Measurements from ENCODE around the gene MTUS2. TPM values are rescaled to one million over a fixed set of nuclear protein-coding genes. Genes with fewer than 3 reads are reported as not detected.

Gene MTUS2
- total RNA-seq, 1 donor from 2014 or later = 8.9 TPM

DNA sequence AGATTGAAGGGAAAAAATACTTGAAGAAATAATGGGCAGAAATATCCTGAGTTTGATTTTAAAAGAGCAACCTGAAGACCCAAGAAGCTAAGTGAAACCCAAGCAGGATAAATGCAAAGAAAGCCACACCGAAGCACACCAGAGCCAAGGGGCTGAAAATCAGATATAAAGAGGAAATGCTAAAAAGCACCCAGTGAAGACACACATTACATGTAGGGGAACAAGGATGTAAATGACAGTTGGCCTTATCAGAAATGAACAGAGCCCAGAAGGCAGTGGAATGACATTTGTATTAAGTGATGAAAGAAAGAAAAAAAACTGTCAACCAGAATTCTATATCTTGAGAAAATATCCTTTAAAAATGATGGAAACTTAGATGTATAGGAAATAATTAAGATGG lies 636.3 kb downstream of the MTUS2 start:
- no peaks in the 10 kb centered on the region for H3K4me1 ChIP-seq
- no peak for DNase-seq (ENCODE audit: low spot score in 2 of 2)
- no peaks in the 10 kb centered on the region for H3K9me3 ChIP-seq
- TF ChIP-seq, protein P1, sequence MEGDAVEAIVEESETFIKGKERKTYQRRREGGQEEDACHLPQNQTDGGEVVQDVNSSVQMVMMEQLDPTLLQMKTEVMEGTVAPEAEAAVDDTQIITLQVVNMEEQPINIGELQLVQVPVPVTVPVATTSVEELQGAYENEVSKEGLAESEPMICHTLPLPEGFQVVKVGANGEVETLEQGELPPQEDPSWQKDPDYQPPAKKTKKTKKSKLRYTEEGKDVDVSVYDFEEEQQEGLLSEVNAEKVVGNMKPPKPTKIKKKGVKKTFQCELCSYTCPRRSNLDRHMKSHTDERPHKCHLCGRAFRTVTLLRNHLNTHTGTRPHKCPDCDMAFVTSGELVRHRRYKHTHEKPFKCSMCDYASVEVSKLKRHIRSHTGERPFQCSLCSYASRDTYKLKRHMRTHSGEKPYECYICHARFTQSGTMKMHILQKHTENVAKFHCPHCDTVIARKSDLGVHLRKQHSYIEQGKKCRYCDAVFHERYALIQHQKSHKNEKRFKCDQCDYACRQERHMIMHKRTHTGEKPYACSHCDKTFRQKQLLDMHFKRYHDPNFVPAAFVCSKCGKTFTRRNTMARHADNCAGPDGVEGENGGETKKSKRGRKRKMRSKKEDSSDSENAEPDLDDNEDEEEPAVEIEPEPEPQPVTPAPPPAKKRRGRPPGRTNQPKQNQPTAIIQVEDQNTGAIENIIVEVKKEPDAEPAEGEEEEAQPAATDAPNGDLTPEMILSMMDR (IDR thresholded peaks at IDR 0.05) = no peak
- H3K27ac ChIP-seq = no peak overlapping the region
- intact Hi-C loops (cut with DNase I) = no loop called here
- H3K4me3 ChIP-seq = no peak overlapping the region
- H3K27me3 ChIP-seq = no peaks in the 10 kb centered on the region
- no peaks in the 10 kb centered on the region for H3K36me3 ChIP-seq

DNA sequence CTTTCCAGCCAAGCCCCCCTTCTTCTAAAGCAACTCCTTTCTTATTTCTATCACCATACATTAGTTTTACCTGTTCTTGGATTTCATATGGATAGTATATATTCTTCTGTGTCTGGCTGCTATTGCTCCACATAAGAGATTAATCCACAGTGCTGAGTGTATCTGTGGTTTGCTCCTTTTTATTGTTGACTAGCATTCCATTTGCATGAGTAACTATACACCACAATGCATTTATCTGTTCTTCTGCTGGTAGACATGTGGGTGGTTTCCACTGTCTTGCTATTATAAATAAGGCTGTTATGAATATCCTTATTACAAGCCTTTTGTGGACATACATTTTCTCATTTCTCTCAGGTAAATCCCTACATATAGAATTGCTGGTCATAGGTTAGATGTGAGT lies 637.2 kb downstream of the MTUS2 start:
- H3K27me3 ChIP-seq = no peaks in the 10 kb centered on the region
- no peaks in the 10 kb centered on the region for H3K36me3 ChIP-seq
- DNase-seq (ENCODE audit: low spot score in 2 of 2) = no peak
- H3K27ac ChIP-seq = no peak overlapping the region
- TF ChIP-seq, protein P1 (IDR thresholded peaks at IDR 0.05) = no peak
- H3K4me3 ChIP-seq = no peak overlapping the region
- intact Hi-C loops (cut with DNase I) = no loop called here
- no peaks in the 10 kb centered on the region for H3K4me1 ChIP-seq
- no peaks in the 10 kb centered on the region for H3K9me3 ChIP-seq

DNA sequence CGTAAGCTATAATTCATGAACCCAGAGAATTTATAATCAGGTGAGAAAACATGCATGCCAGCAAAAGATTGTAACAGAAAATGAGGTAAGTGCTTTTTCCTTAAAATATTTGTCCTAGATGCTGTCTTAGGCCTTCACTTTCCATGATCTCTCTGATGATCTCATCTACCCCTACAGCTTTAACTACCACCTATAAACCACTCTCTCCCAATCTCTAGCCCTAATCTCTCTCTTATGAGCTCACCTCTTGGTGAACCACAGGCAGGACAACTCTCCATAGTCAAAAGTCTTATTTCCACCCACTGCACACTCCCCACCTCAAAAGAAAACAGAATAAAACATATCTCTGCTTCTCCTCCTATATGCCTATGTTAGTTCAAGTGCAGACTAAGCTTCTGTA lies 638.3 kb downstream of the MTUS2 start:
- Histone ChIP-seq H3K27ac (no peak overlapping the region), H3K27me3 (no peaks in the 10 kb centered on the region), H3K4me3 (no peak overlapping the region), H3K36me3 (no peaks in the 10 kb centered on the region), H3K4me1 (no peaks in the 10 kb centered on the region), H3K9me3 (no peaks in the 10 kb centered on the region)
- TF ChIP-seq, protein P1 (IDR thresholded peaks at IDR 0.05) = no peak
- no peak for DNase-seq (ENCODE audit: low spot score in 2 of 2)
- intact Hi-C loops (cut with DNase I) = no loop called here

DNA sequence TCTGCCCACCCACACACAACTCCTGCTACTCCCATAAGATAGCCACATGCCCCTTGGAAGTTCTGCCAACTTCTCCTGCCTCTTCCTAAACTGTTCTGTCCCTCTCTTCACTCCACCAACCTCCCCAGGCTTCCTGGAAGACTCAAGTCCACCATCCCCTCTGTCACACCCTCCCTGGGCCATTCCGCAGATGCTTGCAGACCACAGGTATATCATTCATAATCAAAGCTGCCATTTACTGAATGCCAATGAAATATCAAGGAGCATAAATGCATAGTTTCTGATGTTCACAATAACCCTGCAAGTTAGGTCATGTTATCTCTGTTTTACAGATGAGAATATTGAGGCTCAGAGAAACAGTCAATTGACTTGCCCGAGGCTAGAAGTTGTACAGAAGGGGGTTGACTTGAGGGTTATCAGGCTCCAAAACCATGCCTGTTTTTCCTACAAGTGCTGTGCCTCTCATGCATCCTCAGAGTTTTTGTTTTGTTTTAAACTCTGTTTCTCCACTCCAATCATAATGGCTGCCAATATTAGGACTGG lies 639.7 kb downstream of the MTUS2 start:
- no peaks in the 10 kb centered on the region for H3K36me3 ChIP-seq
- intact Hi-C loops (cut with DNase I) = no loop called here
- TF ChIP-seq, protein P1 (IDR thresholded peaks at IDR 0.05) = no peak
- H3K27ac ChIP-seq = no peak overlapping the region
- no peak overlapping the region for H3K4me3 ChIP-seq
- H3K4me1 ChIP-seq = no peaks in the 10 kb centered on the region
- no peak for DNase-seq (ENCODE audit: low spot score in 2 of 2)
- H3K27me3 ChIP-seq = no peaks in the 10 kb centered on the region
- H3K9me3 ChIP-seq = no peaks in the 10 kb centered on the region

DNA sequence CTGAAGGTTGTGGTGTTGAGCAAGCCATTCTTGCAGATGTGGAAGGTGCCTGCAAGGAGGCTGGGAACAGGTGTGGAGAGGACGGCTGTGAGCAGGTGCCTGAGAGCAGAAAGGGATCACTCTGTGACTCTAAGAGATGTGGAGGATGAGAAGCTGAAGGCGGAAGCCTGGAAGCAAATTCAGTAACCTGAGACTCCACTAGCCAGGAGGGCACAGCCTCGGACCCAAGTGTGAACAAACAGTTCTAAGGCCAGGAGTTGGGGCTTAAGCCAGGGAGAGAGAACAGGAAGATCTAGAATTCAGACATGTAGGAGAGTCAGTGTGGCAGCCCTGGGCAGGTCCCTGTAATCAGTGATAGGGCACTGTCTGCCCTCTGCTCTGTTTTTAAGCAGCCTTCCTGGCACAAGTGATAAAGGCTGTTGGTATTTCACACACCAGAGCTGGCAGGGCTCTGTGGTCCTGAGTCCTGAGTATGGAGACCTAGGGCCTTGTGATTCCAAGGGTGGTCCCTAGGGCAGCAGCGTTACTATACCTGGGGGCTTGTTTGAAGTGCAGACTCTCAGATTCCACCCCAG lies 644.1 kb downstream of the MTUS2 start:
- intact Hi-C loops (cut with DNase I) = no loop called here
- Histone ChIP-seq H3K36me3 (no peaks in the 10 kb centered on the region), H3K27ac (peak overlapping the region in 1 of 2 donors; percentile 23), H3K9me3 (no peaks in the 10 kb centered on the region), H3K27me3 (no peaks in the 10 kb centered on the region), H3K4me1 (peaks cover 0 to 6% of the 10 kb centered on the region in 2 donors), H3K4me3 (no peak overlapping the region)
- TF ChIP-seq, protein P1 (IDR thresholded peaks at IDR 0.05) = no peak
- no peak for DNase-seq (ENCODE audit: low spot score in 2 of 2)

All from ascending aorta (tissue), 2 donors.